ENCODE measurements around the gene PPP1R37. TPM values are rescaled to one million over a fixed set of nuclear protein-coding genes. Genes with fewer than 3 reads are reported as not detected.

Gene PPP1R37
- total and polyA plus RNA-seq, 2 of the 13 experiments (the other 11 are each of a cell fraction or from before 2014, with no cell fraction given), result 9.0 to 14.3 TPM

DNA sequence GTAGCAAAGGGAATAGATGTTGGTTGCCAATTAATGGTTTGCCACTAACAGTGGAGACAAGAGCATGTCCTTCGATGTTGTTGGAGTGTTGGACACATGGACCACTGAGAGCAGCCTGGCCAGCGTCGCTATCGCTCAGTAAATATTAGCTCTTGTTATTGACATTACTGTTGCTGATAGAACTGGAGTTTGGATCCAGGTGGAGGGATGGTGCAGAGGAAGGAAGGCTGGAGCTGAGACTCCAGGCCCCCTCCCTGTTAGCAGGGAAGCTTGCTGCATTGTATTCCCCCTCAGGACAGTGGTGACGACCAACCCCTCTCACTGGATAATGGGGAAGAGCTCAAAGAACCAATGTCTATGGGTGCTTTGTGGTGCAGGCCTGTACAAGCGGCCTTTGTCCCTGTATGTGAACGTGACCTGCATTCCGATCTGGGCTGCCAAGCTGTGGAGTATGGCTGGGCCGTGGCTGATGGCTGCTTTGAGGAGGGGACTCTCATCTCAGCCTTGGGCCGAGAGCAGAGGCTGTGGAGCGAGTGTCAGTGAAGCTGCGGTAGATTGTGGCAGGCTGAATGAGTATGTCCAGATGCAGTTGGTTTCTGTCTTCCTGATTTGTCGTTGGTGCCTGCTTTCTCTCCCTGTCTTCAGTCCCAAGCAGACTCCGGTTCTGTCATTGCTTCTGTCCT, 47.2 kb upstream of the PPP1R37 start (continued):
- TF ChIP-seq KDM3A (CRISPR knock-in tag; IDR thresholded peaks at IDR 0.05; ENCODE audit: low read depth) (peak; percentile 87), HNF1B (CRISPR knock-in tag; IDR thresholded peaks at IDR 0.05) (0 out of 2 replicates have a peak, but pooled peaks have one; percentile 47), CAMTA2 (CRISPR knock-in tag; IDR thresholded peaks at IDR 0.05; ENCODE audit: borderline replicate concordance) (no peak), ZNF713 (CRISPR knock-in tag; IDR thresholded peaks at IDR 0.05) (no peak), BCL6 (CRISPR knock-in tag; IDR thresholded peaks at IDR 0.05) (peak; percentile 79), WIZ (CRISPR knock-in tag; IDR thresholded peaks at IDR 0.05) (no peak), MAF1 (CRISPR knock-in tag; IDR thresholded peaks at IDR 0.05; ENCODE audit: borderline replicate concordance) (no peak), SIN3B (IDR thresholded peaks at IDR 0.05; ENCODE audit: low read length) (no peak), PBX2 (CRISPR knock-in tag; IDR thresholded peaks at IDR 0.05) (no peak), ZSCAN12 (CRISPR knock-in tag; IDR thresholded peaks at IDR 0.05) (no peak), ZNF839 (CRISPR knock-in tag; IDR thresholded peaks at IDR 0.05; ENCODE audit: borderline replicate concordance) (no peak), ZFYVE20 (CRISPR knock-in tag; IDR thresholded peaks at IDR 0.05; ENCODE audit: borderline replicate concordance, low read depth) (no peak), ISX (CRISPR knock-in tag; conservative IDR thresholded peaks at IDR 0.05) (no peak), ZNF354B (CRISPR knock-in tag; IDR thresholded peaks at IDR 0.05) (no peak), ZMYM3 (CRISPR knock-in tag; IDR thresholded peaks at IDR 0.05) (peak; percentile 70), HNF1A (IDR thresholded peaks at IDR 0.05; ENCODE audit: low read depth) (no peak), HNF1A (CRISPR knock-in tag; IDR thresholded peaks at IDR 0.05; ENCODE audit: borderline replicate concordance) (peak; percentile 79; the same call in 1 of the 2 replicates), NCOR1 (IDR thresholded peaks at IDR 0.05; ENCODE audit: borderline replicate concordance, low read length) (no peak; the same call in 1 of the 2 replicates), ESRRA (CRISPR knock-in tag; IDR thresholded peaks at IDR 0.05; ENCODE audit: low read depth) (no peak; the same call in 1 of the 2 replicates)
- TF ChIP-seq, protein P1, sequence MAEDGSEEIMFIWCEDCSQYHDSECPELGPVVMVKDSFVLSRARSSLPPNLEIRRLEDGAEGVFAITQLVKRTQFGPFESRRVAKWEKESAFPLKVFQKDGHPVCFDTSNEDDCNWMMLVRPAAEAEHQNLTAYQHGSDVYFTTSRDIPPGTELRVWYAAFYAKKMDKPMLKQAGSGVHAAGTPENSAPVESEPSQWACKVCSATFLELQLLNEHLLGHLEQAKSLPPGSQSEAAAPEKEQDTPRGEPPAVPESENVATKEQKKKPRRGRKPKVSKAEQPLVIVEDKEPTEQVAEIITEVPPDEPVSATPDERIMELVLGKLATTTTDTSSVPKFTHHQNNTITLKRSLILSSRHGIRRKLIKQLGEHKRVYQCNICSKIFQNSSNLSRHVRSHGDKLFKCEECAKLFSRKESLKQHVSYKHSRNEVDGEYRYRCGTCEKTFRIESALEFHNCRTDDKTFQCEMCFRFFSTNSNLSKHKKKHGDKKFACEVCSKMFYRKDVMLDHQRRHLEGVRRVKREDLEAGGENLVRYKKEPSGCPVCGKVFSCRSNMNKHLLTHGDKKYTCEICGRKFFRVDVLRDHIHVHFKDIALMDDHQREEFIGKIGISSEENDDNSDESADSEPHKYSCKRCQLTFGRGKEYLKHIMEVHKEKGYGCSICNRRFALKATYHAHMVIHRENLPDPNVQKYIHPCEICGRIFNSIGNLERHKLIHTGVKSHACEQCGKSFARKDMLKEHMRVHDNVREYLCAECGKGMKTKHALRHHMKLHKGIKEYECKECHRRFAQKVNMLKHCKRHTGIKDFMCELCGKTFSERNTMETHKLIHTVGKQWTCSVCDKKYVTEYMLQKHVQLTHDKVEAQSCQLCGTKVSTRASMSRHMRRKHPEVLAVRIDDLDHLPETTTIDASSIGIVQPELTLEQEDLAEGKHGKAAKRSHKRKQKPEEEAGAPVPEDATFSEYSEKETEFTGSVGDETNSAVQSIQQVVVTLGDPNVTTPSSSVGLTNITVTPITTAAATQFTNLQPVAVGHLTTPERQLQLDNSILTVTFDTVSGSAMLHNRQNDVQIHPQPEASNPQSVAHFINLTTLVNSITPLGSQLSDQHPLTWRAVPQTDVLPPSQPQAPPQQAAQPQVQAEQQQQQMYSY (CRISPR knock-in tag; IDR thresholded peaks at IDR 0.05), result peak; percentile 60

Data from HepG2 (cell line).